SK-N-MC (cell line): ENCODE measurements around the gene CUX1.

Source experiments
- EZH2 ChIP-seq: fragments of 200-600 bp; sonication (generic); IDR thresholded peaks from one replicate; pipeline ENCODE4 v1.6.1; 2017; ENCODE audit warnings: antibody characterized with exemption
- FOXP2 ChIP-seq: optimal IDR thresholded peaks from 2 replicates; pipeline ENCODE3; 2011; ENCODE audit warnings: mild to moderate bottlenecking, moderate library complexity; ENCODE audit not compliant: insufficient read depth; ENCODE audit errors: extremely low read length, control extremely low read depth
- POLR2AphosphoS5 ChIP-seq: IDR thresholded peaks from 2 replicates; pipeline ENCODE4 v1.6.1; 2012; ENCODE audit warnings: mild to moderate bottlenecking, low read depth, low read length, borderline replicate concordance

DNA sequence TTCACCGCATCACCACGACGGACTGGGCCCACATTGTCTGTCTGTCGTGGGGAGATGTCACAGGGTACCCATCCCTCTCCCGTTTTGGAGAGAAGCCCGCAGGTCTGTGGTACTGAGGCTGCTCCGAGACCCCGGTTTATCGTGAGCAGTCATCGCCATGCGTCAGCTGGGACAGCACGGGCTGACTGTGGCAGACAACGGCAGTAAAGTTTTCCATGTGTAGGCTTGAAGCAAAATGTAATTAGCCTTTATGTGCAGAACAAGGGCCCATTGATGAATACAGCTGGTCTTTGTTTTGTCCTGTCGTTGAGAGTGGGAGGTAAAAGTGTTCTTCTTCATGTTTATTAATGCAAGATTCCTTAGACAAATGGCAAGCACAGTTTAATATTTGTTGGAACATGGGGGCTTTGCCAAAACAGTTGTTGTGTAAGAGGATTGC is 301.8 kb downstream of the CUX1 start:
- TF ChIP-seq EZH2 (no peak), POLR2AphosphoS5 (no peak), FOXP2 (no peak)
